ENCODE data around the gene GDF15.
A peak's percentile ranks its signal among the peaks of the same experiment; 100 is the strongest.

Gene GDF15, protein sequence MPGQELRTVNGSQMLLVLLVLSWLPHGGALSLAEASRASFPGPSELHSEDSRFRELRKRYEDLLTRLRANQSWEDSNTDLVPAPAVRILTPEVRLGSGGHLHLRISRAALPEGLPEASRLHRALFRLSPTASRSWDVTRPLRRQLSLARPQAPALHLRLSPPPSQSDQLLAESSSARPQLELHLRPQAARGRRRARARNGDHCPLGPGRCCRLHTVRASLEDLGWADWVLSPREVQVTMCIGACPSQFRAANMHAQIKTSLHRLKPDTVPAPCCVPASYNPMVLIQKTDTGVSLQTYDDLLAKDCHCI

DNA sequence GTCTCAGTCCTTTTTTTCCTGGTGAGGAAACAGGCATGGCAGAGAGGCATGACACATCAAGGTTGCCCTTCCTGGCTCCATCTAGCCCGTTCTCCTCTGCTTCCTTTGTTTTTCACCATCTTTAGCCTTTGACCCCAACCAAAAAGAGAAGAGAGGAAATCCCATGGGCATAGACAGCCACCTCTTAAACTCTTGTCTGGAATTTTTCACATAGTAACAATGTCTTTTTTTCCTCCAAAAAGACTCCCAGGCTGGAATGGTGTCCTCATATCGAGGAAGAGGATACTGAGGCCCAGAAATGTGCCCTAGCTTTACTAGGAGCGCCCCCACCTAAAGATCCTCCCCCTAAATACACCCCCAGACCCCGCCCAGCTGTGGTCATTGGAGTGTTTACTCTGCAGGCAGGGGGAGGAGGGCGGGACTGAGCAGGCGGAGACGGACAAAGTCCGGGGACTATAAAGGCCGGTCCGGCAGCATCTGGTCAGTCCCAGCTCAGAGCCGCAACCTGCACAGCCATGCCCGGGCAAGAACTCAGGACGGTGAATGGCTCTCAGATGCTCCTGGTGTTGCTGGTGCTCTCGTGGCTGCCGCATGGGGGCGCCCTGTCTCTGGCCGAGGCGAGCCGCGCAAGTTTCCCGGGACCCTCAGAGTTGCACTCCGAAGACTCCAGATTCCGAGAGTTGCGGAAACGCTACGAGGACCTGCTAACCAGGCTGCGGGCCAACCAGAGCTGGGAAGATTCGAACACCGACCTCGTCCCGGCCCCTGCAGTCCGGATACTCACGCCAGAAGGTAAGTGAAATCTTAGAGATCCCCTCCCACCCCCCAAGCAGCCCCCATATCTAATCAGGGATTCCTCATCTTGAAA, at the start of gene GDF15:
Gene GDF15 (plus strand): TSS at position 484 of the 868 bp plus-strand sequence. CDS start 32 bp downstream, at position 516.
- peak; percentile 82 for DNase-seq (ENCODE audit: extremely low spot score)
- POLR2A ChIA-PET = no interaction called here
- CTCF ChIA-PET = interaction anchor here (0.5 to 1.7 kb wide), 10 partner anchors 10 to 162 kb away, joined by 3 to 6 read pairs (median 4); partner anchors contain the start of gene SSBP4
- TF ChIP-seq NFRKB (IDR thresholded peaks at IDR 0.05) = no peak
- TF ChIP-seq CTBP1 (IDR thresholded peaks at IDR 0.05; ENCODE audit: borderline replicate concordance) = no peak
- no peak for TF ChIP-seq SUZ12 (IDR thresholded peaks at IDR 0.05)
- no peak for TF ChIP-seq L3MBTL2 (conservative IDR thresholded peaks at IDR 0.05)
- no peak for TF ChIP-seq SP1 (IDR thresholded peaks at IDR 0.05)
- no peak for TF ChIP-seq HDGF (IDR thresholded peaks at IDR 0.05; ENCODE audit: borderline replicate concordance)

GRCh38 chr19:18338541-18338940, 47.4 kb upstream of the GDF15 start:
- ChIA-PET POLR2A (interaction anchor here (1.8 to 2.5 kb wide), 3 partner anchors 16 to 59 kb away, joined by 7 to 16 read pairs (median 12); partner anchors contain the start of genes JUND and LSM4), CTCF (interaction anchor here (2.2 to 3.7 kb wide), 3 partner anchors 10 to 59 kb away, joined by 7 to 21 read pairs (median 20); partner anchors contain the start of genes JUND and LSM4)
- DNase-seq (ENCODE audit: extremely low spot score) = no peak
- TF ChIP-seq ZNF384 (IDR thresholded peaks at IDR 0.05) (peak; percentile 30; the same call in 1 of the 2 replicates), SUZ12 (IDR thresholded peaks at IDR 0.05) (no peak)

GRCh38 chr19:18339723-18340122, 46.2 kb upstream of the GDF15 start:
- DNase-seq (ENCODE audit: extremely low spot score) = no peak
- TF ChIP-seq SUZ12 (IDR thresholded peaks at IDR 0.05) (no peak), FOXA1 (IDR thresholded peaks at IDR 0.05) (no peak), CTBP1 (IDR thresholded peaks at IDR 0.05; ENCODE audit: borderline replicate concordance) (no peak), TARDBP (IDR thresholded peaks at IDR 0.05) (no peak), PKNOX1 (IDR thresholded peaks at IDR 0.05) (no peak), FOXM1 (IDR thresholded peaks at IDR 0.05; ENCODE audit: borderline replicate concordance) (no peak), FOXK2 (IDR thresholded peaks at IDR 0.05) (no peak), HDGF (IDR thresholded peaks at IDR 0.05; ENCODE audit: borderline replicate concordance) (no peak), ELF4 (IDR thresholded peaks at IDR 0.05) (no peak), ZNF384 (IDR thresholded peaks at IDR 0.05) (no peak), BHLHE40 (IDR thresholded peaks at IDR 0.05; ENCODE audit: borderline replicate concordance) (no peak), SP1 (IDR thresholded peaks at IDR 0.05) (no peak), LEF1 (IDR thresholded peaks at IDR 0.05; ENCODE audit: borderline replicate concordance) (no peak), L3MBTL2 (conservative IDR thresholded peaks at IDR 0.05) (no peak), ARNT (IDR thresholded peaks at IDR 0.05) (no peak), NFRKB (IDR thresholded peaks at IDR 0.05) (no peak)
- POLR2A ChIA-PET = interaction anchor here (1.0 to 2.5 kb wide), 5 partner anchors 11 to 136 kb away, joined by 4 to 16 read pairs (median 7); partner anchors contain the start of genes JUND, LSM4 and RAB3A
- CTCF ChIA-PET = interaction anchor here (1.0 to 3.7 kb wide), 6 partner anchors 11 to 78 kb away, joined by 3 to 21 read pairs (median 6); partner anchors contain the start of genes GDF15, JUND and LSM4

DNA sequence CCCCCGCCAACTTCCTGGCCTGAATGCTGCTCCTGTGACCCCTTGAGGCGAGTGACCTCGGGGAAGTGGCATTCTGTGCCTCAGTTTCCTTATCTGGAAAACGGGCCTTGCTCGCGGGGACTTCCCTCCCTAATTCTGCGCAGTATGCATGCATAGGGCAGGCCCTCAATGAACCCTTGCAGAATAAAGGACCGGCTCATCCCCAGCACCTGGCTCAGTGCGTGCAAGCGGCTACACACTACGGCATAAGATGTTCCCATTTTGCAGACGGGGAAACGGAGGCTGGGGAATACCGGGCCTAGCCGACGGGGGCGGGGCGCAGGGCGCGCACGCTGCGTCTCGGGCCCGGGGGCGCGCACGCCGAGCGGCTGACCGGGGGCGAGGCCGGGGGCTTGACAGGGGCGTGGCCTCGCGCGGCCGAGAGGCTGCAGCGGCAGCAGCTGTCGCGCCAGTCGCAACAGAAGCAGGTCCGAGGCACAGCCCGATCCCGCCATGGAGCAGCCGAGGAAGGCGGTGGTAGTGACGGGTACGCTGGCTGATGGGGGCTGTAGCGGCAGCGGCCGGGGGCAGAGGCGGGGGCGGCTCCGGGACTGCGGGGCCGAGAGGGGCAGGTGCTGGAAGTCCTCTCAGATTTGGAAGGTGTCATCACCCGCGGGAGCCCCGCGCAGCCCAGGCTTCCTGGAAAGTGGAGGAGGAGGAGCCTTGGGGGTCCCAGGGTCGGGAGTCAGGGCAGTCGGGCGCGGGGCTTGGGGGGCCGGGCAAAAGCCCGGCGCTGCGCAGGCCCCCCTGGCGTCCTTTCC, 45.6 kb upstream of the GDF15 start, which contains the start of gene PGPEP1:
Gene PGPEP1 (plus strand): TSS at position 409 of the 800 bp plus-strand sequence. CDS start 84 bp downstream, at position 493.
- TF ChIP-seq FOXM1 (IDR thresholded peaks at IDR 0.05; ENCODE audit: borderline replicate concordance) (peak; percentile 87; the same call in 1 of the 2 replicates), TARDBP (IDR thresholded peaks at IDR 0.05) (no peak)
- ChIA-PET POLR2A (interaction anchor here (1.0 to 2.5 kb wide), 4 partner anchors 12 to 136 kb away, joined by 4 to 16 read pairs (median 8); partner anchors contain the start of genes JUND, LSM4 and RAB3A), CTCF (interaction anchor here (1.0 to 3.7 kb wide), 5 partner anchors 12 to 77 kb away, joined by 3 to 21 read pairs (median 7); partner anchors contain the start of genes GDF15, JUND and LSM4)
- DNase-seq (ENCODE audit: extremely low spot score) = peak; percentile 91

DNA sequence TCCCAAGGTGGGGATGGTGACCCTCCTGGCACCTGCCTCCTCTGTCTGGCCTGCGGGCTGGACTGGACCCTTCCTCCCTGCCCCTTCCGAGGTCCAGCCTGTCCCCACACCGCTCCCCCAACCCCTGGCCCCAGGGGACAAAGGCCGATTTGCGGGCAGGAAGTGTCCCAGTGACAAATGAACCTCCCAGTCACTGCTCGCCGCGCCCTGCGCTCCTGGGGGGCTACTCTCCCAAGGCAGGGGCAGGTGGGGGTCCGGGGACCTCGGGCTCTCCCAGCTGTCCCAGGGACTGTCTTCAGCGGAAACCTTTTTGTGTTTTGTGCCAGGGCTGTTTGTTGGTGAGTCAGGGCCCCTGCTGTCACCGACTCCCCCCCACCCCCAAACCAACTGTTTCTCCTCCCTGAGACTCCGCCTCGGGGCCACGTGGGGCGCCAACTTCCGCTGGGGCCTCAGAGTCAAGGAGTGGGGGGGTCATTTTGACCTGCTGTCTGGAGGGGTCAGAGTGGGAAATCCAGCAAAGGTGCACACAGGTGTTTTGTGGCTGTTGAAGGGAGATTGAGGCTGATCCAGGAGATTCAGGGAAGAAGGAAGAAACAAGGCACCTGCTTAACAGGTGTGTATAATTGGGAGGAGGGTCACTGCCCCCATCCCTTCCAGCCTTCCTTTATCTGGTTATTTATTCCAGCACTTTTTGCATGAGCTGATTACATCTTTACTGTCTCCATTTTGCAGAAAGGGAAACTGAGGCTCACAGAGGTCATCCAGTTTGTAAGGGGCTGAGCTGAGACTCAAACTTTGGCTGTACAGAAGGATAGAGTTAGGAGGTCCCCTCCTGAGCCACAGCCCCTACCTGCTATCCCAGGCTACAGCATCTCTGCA, 44.7 kb upstream of the GDF15 start:
- no peak for DNase-seq (ENCODE audit: extremely low spot score)
- TF ChIP-seq L3MBTL2 (conservative IDR thresholded peaks at IDR 0.05) = no peak
- TF ChIP-seq NFRKB (IDR thresholded peaks at IDR 0.05) = no peak
- TF ChIP-seq ELF4 (IDR thresholded peaks at IDR 0.05) = no peak
- no peak for TF ChIP-seq HDGF (IDR thresholded peaks at IDR 0.05; ENCODE audit: borderline replicate concordance)
- TF ChIP-seq FOXK2 (IDR thresholded peaks at IDR 0.05) = no peak
- TF ChIP-seq BHLHE40 (IDR thresholded peaks at IDR 0.05; ENCODE audit: borderline replicate concordance) = no peak
- TF ChIP-seq ARNT (IDR thresholded peaks at IDR 0.05) = no peak
- no peak for TF ChIP-seq FOXA1 (IDR thresholded peaks at IDR 0.05)
- no peak for TF ChIP-seq CTBP1 (IDR thresholded peaks at IDR 0.05; ENCODE audit: borderline replicate concordance)
- no peak for TF ChIP-seq TARDBP (IDR thresholded peaks at IDR 0.05)
- TF ChIP-seq SUZ12 (IDR thresholded peaks at IDR 0.05) = no peak
- TF ChIP-seq LEF1 (IDR thresholded peaks at IDR 0.05; ENCODE audit: borderline replicate concordance) = no peak
- POLR2A ChIA-PET = interaction anchor here (1.0 to 2.5 kb wide), 4 partner anchors 13 to 60 kb away, joined by 3 to 17 read pairs (median 4); partner anchors contain the start of genes JUND and LSM4
- CTCF ChIA-PET = interaction anchor here (0.6 to 3.7 kb wide), 4 partner anchors 13 to 63 kb away, joined by 3 to 22 read pairs (median 12); no protein-coding TSS in a partner anchor
